GM18907 (cell line): Measurements from ENCODE around the gene HMGXB3.

Source experiments
- ATAC-seq: cut with Tn5 transposase; IDR thresholded peaks from one replicate; pipeline ENCODE4 v1.9.1; 2021; ENCODE audit warnings: mild to moderate bottlenecking, moderate library complexity; ENCODE audit not compliant: unreplicated experiment

The HMGXB3 gene

DNA sequence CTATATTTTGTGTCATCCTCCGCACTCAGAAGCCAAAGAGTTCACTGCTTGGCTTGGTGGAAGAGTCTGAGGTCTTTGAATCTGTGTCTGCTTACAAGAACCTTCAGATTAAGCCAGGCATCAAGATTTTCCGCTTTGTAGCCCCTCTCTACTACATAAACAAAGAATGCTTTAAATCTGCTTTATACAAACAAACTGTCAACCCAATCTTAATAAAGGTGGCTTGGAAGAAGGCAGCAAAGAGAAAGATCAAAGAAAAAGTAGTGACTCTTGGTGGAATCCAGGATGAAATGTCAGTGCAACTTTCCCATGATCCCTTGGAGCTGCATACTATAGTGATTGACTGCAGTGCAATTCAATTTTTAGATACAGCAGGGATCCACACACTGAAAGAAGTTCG lies 19.3 kb upstream of the HMGXB3 start:
- no peak for ATAC-seq

GRCh38 chr5:149982505-149982904 lies 18.0 kb upstream of the HMGXB3 start:
- ATAC-seq, result no peak

- ATAC-seq, result no peak
Measured at GRCh38 chr5:149988126-149988525, 12.4 kb upstream of the HMGXB3 start.

DNA sequence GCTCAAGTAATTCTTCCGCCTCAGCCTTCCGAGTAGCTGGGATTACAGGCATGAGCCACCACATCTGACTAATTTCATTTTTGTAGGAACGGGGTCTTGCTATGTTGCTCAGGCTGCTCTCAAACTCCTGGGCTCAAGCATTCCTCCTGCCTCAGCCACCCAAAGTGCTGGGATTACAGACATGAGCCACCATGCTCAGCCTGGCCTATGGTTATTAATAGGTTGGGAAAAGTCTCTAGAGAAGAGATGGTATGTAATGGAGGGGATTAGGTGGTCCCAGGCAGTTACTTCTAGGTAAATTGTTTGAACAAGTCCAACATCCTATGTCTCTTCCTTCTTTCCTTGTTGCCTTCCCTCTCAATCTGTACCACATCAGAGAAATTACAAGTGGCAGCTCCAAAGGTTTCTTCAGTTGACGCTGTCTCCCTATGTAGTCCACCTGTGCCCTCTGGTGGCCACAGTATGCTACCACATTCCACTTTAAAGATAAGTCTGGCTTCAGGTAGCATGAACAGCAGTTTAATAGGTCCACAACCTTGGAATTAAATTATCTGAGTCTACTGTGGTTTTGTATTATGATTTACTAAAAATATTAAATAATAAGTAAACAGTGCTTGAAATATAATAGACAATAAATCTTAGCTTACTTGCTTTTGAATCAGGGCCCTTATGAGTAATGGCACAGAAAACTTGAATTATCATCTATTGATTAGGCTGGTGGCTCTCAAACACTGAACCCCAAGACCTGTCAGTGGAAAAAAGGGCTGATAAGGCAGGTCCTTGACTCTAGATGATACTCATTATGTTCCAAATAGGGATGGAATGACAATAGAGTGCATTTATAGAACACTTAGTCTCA lies 9.8 kb upstream of the HMGXB3 start:
- peak; percentile 65 for ATAC-seq

- no peak for ATAC-seq
Measured at GRCh38 chr5:149993471-149993870, 7.1 kb upstream of the HMGXB3 start.

DNA sequence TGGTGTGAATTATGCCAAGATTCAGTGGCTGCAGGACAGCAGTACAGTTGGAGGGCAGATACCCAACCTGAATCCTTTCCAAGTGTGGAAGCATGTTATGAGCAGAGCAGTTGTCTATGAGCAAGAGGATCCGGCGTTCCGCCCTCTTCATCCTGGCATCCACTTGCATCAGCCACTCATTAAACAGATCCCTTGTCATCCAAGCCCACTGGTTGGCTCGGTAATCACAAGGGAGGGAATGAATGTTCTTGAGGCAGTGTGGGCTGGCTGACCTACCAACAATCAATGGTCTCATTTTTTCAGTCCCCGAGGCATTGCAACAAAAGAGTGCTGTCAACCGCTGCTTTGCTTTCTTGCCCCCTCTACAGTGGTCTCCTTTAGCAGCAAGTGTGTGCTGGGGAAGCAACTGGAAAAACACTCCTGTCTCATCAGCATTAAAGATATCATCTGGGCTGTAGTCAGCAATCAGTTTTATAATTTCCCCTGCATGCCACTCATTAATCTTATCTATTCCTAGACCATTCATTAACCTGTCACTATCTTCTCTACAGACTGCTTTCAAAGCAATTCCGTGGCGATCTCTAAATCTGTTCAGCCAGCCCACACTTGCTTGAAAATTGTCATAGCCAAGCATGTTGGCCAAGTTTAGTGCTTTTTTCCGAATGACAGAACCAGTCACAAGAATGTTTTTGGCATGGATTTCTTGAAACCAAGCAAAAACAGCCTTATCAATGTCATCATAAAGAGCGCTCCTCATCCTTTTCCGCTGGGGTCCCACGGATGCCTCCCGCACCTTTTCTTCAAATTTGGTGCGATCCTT lies 4.9 kb upstream of the HMGXB3 start:
- no peak for ATAC-seq

DNA sequence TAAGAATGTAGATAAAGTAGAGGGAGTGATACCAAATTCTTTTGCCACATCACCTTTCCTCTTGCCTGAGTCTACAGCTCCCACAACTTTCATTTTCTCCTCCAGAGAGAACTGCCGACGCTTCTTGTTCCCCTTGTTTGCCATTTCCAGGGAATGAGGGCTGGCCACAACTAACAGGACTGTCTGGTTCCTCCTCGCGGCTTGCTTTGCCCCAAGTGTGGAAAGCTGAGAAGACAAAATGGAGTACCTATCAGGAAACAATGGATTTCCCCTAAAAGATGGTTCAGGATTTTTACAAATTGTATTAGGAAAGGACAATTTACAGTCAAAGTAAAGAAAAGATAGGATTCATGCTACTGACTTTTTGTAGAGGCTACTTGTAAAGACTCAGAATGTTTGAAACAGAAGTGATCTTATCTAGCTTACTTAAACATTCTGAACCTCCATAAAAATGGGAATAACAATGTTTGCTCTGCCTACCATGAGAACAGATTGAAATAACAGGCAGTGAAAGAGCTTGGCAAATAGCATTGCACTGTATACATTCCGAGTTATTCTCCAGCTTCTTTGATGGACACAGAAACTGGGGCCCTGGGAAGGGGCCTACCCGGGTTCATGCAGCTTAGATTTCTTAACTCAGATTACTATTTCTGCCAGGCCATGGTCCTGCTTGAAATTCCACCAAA lies 4.2 kb upstream of the HMGXB3 start:
- ATAC-seq, result no peak

DNA sequence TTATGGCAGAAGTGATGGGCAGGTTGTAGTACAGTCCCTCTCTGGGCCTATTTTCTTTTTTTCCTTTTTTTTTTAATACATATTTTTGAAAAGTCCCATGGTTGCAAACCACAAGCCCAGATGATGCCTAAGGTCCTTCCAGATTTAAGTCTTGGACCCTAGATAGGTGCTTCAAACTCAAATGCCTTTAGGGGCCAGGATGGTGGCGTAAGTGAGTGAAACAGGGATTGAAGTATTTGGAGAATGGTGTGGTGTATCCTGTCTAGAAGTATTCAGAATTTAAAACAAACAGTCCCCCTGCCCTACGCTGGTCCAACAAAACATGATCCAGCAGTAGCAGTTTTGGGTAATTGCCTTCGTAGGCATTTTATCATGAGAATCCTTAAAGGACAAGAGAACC lies 2.3 kb upstream of the HMGXB3 start:
- no peak for ATAC-seq

GRCh38 chr5:149999359-149999758 lies 1.2 kb upstream of the HMGXB3 start:
- ATAC-seq, result no peak

GRCh38 chr5:149999866-150000255 lies 678 bp upstream of the HMGXB3 start:
- ATAC-seq, result no peak

DNA sequence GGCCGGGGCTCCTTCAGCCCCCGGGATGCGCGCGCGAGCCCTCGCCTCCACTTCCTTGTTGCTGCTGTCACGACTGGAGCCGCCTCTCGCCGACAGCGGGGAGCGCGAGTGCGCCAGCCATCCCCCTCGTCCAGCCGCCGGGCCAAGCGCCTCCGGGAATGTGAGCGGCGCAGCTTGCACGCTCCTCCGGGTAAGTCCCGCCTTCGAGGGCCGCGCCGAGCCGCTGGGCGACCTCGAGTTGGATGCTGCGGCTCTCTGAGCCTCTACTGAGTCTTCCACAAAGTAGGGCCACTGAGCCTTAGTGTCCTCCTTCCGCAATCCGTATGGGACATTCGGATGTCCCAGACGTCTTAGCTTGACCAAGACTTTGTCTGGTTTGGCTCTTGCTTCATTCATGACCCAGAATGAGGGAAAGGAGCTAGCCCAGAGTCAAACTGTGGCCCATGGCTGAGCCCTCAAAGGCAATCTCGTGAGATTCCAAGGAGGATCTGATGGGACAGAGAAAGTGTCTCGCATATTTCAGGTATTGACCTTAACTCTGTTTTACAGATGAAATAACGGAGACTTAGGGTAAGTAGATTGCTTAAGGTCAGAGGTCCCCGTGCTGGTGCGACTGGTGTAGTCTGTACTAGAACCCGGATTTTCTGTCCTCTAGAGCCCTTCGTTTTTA lies 586 bp downstream of the HMGXB3 start:
- ATAC-seq, result peak; percentile 31

DNA sequence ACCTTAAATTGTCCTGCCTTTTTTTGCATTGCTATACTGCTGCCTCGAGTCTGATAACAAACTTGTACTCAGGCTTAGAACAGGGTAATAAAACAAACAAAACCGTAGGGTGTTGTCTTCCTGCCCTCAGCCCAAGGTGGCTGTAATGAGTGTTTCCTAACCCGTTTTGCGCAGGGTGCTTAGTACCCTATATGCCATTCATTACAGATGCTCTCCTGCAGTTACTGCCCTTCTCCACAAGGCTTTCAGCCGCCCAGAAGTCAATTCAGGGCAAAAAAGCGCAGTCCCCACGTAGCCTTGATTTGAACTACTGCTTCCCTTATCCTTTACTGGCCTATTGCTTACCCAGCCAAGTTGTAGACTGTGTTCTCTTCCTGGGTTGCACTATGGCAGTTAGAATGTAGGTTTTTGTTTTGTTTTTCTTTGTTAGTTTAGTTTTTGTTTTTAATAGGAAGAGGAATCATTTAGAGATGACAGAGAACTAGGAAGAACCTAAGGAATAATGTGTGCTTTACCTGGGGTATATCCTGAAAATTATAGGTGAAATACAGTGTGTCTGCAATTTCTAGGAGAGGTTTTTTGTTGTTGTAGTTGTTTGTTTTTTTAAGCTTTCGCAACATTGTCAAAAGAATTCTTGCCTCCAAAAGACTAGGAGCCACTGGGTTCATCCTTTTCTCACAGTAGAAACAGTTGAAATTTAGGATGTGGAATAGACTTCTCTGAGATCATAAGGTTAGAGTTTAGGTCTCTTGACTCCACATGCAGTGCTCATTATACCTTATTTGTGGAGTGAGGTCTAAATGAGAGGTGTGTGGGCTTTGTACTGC lies 1.3 kb downstream of the HMGXB3 start:
- peak; percentile 63 for ATAC-seq

DNA sequence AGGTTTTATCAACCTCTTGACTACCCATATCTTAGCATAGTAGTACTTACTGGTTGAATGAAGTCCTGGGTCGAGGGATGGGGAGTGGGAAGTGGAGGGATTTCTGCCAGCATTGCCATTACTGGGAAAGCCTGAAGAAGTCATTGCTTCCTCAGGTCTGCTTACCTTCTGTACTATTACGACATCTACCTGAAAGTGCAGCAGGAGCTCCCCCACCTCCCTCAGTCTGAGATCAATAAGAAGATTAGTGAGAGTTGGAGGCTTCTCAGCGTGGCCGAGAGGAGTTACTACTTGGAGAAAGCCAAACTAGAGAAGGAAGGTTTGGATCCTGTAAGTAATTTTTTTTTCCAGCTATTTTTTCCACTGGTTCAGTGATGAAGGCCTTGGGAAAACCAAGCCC lies 5.8 kb downstream of the HMGXB3 start:
- ATAC-seq, result no peak

DNA sequence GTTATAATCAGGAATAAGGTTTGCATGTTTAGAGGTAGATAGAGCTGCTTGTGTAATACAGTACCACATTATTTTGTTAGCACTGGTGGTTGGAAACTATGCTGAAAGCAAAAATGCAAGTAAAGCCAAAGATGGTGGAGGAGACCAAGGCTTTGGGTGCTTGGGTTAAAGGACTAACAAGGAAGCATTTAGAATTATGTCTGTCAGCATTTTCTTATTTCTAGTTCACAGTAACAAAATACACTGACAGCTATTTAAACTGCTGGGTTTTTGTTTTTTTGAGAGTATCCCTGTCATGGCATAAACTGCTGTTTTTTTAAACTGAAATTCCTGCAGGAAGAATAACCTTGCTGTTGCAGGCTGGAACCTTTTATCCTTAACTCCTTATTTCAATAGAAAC lies 6.5 kb downstream of the HMGXB3 start:
- no peak for ATAC-seq

DNA sequence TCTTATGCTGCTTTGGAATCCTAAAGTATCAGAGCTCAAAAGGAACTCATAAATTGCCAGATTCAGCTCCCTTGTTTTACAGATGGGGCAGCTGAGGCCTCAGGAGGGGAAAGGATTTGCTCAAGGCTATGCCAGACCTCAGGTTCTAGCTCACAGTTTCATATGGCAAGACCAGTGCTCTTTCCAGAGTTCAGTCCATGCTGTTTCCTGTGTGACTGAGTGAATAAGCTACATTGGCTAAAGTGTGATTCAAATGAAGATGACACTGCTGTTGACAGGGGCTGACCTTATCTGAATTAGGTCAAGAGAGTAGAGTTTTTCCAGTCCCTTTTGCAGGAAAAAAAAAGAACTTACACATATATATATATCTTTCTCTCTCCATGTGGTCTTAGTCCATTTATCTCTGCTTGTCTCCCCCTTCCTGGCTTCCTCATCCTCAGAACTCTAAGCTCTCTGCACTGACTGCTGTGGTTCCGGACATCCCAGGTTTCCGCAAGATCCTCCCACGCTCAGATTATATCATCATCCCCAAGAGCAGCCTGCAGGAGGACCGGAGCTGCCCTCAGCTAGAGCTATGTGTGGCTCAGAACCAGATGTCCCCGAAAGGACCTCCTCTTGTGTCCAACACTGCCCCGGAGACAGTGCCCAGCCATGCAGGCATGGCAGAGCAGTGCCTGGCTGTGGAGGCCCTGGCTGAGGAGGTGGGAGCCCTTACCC lies 9.3 kb downstream of the HMGXB3 start:
- no peak for ATAC-seq

GRCh38 chr5:150013931-150014330 lies 13.4 kb downstream of the HMGXB3 start:
- ATAC-seq, result no peak

GRCh38 chr5:150014456-150014855 lies 13.9 kb downstream of the HMGXB3 start:
- ATAC-seq, result no peak

DNA sequence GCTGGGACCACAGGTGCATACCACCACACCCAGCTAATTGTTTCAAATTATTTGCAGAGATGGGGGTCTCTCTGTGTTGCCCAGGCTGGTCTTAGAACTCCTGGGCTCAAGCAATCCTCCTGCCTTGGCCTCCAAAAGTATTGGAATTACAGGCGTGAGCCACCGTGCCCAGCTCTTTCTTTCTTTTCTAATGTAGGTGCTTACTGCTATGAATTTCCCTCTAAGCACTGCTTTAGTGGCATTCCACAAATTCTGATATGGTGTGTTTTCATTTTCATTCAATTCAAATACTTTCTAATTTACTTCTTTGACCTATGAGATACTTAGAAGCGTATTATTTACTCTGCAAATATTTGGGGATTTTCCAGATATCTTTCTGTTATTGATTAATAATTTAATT lies 14.9 kb downstream of the HMGXB3 start:
- no peak for ATAC-seq

- ATAC-seq, result no peak
Measured at GRCh38 chr5:150016537-150016936, 16.0 kb downstream of the HMGXB3 start.
